ENCODE data around the gene ATRNL1.

DNA sequence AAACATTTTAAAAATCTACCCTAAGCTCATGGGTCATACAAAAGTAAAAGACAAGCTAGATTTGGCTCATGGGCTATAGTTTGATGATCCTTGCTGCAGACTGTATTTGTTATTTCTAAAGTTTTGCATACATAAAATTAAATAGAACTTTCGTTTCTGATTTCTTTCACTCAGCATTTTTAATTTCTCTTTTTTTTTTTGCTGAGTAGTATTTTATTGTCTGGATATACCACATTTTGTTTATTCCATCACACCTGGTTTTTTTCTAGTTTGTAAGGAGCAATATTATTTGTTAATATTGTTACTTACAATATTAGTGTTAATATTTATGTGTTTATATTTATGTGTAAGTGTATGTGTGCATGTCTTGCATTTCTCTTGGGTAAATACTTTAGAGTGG lies 291.5 kb downstream of the ATRNL1 start:
- TF ChIP-seq, protein P1, sequence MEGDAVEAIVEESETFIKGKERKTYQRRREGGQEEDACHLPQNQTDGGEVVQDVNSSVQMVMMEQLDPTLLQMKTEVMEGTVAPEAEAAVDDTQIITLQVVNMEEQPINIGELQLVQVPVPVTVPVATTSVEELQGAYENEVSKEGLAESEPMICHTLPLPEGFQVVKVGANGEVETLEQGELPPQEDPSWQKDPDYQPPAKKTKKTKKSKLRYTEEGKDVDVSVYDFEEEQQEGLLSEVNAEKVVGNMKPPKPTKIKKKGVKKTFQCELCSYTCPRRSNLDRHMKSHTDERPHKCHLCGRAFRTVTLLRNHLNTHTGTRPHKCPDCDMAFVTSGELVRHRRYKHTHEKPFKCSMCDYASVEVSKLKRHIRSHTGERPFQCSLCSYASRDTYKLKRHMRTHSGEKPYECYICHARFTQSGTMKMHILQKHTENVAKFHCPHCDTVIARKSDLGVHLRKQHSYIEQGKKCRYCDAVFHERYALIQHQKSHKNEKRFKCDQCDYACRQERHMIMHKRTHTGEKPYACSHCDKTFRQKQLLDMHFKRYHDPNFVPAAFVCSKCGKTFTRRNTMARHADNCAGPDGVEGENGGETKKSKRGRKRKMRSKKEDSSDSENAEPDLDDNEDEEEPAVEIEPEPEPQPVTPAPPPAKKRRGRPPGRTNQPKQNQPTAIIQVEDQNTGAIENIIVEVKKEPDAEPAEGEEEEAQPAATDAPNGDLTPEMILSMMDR (IDR thresholded peaks at IDR 0.05), result no peak
- TF ChIP-seq POLR2AphosphoS5 (IDR thresholded peaks at IDR 0.05), result no peak
